NCI-H2196 treated with DMSO at 0.1 percent for 48 hours (cell line): ENCODE results near the gene PSMB5.

ENCODE experiments used
- DNase-seq: peaks from one replicate; lab custom pipeline; 2025; ENCODE audit not compliant: unreplicated experiment; lab: John Stamatoyannopoulos, UW

Gene PSMB5

GRCh38 chr14:23034498-23035302 is at the start of gene PSMB5:
TSS of gene PSMB5 (minus strand) at chr14:23034900. CDS start at chr14:23034881, 19 bp downstream.
- DNase-seq = no peak

- DNase-seq = no peak
These were observed 45.8 kb upstream of the PSMB5 start for GRCh38 chr14:23080474-23080873.

GRCh38 chr14:23079716-23080115 is 45.0 kb upstream of the PSMB5 start:
- DNase-seq = no peak

- DNase-seq = no peak
These were observed 44.0 kb upstream of the PSMB5 start for GRCh38 chr14:23078692-23079116.

GRCh38 chr14:23077962-23078361 is 43.3 kb upstream of the PSMB5 start:
- no peak for DNase-seq

- no peak for DNase-seq
These were observed 42.2 kb upstream of the PSMB5 start for GRCh38 chr14:23076785-23077408.

- DNase-seq = no peak
These were observed 40.2 kb upstream of the PSMB5 start for GRCh38 chr14:23074906-23075305.

GRCh38 chr14:23071921-23072539 is 37.3 kb upstream of the PSMB5 start:
- no peak for DNase-seq

GRCh38 chr14:23071244-23071920 is 36.7 kb upstream of the PSMB5 start:
- DNase-seq = no peak

GRCh38 chr14:23070262-23071129 is 35.8 kb upstream of the PSMB5 start:
- DNase-seq = no peak

GRCh38 chr14:23069413-23069806 is 34.7 kb upstream of the PSMB5 start:
- DNase-seq = no peak

- DNase-seq = no peak
These were observed 34.2 kb upstream of the PSMB5 start for GRCh38 chr14:23068789-23069412.

GRCh38 chr14:23067847-23068788 is 33.4 kb upstream of the PSMB5 start:
- DNase-seq = no peak

GRCh38 chr14:23066855-23067744 is 32.4 kb upstream of the PSMB5 start:
- DNase-seq = no peak

GRCh38 chr14:23066368-23066767 is 31.7 kb upstream of the PSMB5 start:
- DNase-seq = no peak

- no peak for DNase-seq
These were observed 28.9 kb upstream of the PSMB5 start for GRCh38 chr14:23063601-23064000.

- no peak for DNase-seq
These were observed 27.3 kb upstream of the PSMB5 start for GRCh38 chr14:23062002-23062401.
